HG02763 (cell line): ENCODE results near the gene SLC37A3.
A peak's percentile ranks its signal among the peaks of the same experiment; 100 is the strongest.

Experiments used
- ATAC-seq: cut with Tn5 transposase; IDR thresholded peaks from one replicate; pipeline ENCODE4 v1.9.1; 2021; ENCODE audit warnings: mild to moderate bottlenecking, moderate library complexity; ENCODE audit not compliant: unreplicated experiment

The SLC37A3 gene

GRCh38 chr7:140402178-140402835, 4.0 kb upstream of the SLC37A3 start:
- no peak for ATAC-seq

DNA sequence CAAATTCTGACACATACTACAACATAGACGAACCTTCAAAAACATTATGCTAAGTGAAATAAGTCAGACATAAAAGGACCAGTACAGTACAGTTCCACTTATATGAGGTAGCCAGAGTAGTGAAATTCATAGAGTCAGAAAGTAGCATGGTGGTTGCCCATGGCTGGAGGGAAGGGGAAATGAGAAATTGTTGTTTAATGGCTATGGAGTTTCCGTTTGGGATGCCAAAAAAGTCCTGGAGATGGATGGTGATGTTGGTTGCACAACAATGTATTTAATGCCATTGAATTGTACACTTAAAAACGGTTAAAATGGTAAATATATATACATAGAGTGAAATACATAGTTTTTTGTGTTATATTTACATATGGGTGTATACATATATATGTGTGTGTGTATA, 2.1 kb upstream of the SLC37A3 start:
- ATAC-seq: no peak

GRCh38 chr7:140398821-140399220, 491 bp upstream of the SLC37A3 start:
- no peak for ATAC-seq

- no peak for ATAC-seq
These were observed 4.5 kb downstream of the SLC37A3 start for GRCh38 chr7:140393756-140394306.

DNA sequence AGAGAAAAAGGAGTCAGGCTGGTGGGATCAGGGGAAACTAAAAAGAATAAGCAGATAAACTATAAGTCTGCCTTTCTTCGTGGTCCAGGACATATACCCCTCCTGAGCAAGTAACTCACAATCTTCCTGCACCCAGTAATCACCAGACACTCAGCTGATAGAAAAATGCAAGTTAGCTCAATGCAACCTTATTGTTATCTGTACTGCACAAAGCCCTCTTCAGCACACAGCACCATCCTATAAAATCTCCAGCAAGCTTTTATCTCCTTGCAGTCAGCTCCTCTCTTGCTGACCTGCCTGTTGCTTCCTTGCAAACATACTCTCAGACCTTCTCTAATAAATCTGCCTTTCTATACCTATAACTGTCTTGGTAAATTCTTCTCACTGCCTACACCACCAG, 6.7 kb downstream of the SLC37A3 start:
- ATAC-seq: no peak

DNA sequence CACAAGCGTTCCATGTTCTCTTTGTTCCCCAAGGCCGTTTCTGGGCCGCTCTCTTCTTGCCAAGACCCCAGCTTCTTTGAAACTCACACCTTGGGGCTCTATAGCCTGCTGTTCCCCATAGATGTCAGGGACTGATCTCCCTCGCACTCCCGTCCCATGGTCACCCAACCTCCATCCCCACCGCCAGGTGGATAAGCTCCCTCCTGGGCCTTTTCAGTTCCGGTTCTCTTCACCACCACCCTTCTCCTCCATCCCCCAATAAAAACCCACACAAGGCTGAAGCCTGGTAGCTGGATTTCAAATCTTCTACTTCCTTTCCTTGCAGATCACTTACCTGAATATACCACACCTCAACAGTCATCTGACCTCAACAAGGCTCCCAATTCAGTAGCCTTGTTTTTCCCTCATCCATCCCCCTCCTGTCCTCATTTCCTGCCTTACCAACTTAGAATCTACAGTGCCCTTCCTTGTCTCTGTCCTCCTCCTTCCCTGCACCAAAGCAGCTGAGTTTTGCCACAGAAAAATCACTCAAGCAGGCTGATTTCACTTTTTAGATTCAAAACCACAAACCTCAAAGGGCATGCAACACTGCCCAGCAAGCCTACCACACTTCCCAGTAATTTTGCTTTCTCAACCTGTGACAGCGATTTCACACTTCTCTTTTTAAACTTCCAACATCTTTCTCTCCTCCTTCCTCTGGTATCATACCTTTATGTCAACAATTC, 7.7 kb downstream of the SLC37A3 start:
- peak; percentile 60 for ATAC-seq

DNA sequence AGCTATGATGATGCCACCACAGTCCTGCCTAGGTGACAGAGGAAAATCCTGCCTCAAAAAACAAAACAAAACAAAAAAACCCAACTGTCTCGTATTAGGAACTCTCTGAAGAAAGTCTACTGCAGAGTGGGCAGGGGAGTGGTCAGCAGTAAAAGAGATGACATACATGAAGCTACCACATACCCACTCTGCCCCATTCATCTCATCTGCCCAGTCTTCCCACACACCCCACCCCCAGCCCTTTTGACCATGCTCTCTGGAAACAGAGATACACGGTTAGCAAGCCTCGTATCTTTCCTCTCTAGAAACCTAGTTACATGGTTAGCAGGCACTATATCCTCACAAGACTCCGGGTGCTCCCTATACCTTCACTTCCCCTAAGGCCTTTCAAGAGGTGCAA, 8.3 kb downstream of the SLC37A3 start:
- ATAC-seq: peak; percentile 7

DNA sequence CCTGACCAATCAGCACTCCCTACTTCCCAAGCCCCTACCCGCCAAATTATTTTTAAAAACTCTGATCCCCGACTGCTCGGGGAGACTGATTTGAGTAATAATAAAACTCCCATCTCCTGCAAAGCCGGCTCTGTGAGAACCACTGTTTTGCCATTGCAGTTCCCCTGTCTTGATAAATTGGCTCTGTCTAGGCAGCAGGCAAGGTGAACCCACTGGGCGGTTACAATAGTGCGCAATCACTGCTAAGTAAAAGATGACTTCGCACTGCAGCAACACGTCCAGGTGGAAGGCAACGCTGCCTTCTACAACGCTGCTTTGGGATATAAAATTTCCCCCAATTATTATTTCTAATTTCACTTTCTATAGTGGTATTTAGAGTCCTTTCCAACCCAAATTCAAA, 8.9 kb downstream of the SLC37A3 start:
- no peak for ATAC-seq

DNA sequence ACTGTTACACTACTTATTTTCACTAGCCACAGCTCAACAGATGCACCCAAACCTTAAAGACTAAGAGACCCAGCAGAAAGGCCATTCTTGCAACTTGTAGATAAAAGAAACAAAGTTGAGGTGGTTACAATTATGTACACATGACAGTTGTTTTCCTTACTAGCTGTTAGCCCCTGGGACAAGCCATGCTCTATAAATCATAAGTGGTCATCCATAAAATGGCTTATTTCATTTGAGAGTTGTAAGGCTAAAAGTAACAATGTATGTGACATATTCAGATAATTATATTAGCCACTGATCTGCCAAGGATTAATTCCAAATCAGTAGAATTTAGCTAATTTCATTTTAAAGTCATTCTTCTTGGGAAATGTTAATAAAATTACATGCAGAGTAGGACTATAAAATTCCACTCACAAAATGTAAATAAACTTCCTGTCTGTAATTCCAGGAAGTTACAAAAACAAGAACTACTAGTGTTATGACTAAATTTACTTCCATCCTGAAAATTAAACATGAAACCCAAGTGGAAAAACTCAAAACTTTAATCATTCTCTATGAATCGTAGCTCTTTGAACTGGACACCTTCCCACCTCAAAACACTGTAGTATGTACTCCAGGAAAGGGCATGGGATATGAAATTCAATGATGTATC, 13.3 kb downstream of the SLC37A3 start:
- ATAC-seq: no peak

DNA sequence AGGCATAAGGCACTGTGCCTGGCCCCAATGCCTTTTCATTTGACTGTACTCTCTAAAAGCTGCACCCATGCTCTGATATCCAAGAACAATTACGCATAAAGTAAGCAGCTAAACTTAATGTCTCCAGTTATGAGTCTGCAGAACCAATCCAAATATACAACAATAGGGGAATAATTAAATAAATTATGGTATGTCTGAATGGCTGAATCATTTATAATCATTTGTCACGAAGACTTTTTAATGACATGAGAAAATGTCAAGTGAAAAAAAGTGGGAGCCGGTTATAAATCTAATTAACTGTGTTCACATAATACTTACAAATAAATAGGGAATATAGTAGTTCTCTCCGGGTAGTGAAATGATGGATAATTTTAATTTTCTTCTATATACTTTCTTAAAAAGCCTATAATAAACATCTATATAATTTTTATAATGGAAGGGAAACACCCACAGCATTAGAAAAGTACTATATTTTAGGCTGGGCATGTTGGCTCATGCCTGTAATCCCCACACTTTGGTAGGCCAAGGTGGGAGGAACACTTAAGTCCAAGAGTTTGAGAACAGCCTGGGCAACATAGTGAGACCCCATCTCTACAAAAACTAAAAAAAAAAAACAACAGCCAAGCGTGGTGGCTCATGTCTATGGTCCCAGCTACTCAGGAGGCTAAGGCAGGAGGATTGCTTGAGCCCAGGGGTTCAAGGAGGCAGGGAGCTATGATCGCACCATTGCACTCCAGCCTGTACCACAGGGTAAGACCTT, 14.2 kb downstream of the SLC37A3 start:
- ATAC-seq: no peak

DNA sequence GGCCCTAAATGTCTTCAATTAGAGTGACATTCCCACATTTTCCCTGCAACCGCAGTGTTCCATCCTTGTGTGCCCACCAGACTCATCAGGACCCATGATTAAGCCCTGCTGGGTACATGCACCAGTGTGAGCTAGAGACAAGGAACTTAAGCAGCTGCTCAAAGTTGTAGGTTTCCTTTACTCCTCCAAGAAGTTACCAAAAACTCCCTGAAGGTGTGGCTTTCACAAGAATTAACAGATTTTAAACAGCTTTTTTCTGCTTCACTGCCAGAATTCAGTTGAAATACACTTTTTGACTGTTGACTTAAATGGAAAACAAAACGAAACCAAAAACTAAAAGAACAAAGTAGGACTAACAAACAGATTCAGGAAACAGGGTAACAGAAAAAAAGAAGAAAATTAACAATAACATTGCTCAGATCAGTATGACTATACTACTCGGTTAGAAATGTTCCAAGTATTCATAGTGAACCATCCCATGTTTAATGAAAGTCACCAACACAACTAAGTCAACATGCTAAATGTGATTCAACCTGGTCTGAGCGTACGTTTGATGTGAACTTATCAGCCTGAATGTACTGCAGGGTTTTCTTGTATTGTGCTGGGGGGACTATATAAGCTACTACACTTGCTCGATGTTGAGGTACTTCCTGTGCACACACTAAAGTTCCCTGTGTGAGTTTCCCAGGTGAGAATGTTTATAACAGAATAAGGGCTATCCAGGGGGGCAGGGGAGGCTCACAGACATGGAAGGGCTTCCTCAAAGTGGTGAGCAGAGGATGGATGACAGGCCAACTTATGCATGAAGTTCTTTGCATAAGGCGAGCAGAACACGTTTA, 22.2 kb downstream of the SLC37A3 start:
- ATAC-seq: no peak

GRCh38 chr7:140375323-140375722, 23.0 kb downstream of the SLC37A3 start:
- no peak for ATAC-seq

GRCh38 chr7:140369294-140369693, 29.0 kb downstream of the SLC37A3 start:
- no peak for ATAC-seq

DNA sequence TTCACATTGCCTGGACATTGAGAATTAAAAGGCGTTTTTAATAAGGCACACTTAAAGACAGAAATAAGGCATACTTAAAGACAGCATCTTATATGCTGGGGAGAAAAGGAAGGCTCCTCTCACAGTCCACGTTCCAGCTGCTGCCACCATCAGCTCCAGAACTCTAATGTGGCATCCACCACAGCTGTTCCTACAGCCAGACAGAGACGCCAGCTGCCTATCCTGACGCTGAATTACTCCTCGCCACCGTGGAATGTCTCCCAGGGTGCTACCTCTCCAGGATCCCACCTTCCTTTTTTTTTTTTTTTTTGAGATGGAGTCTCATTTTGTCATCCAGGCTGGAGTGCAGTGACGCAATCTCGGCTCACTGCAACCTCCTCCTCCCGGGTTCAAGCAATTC, 30.8 kb downstream of the SLC37A3 start:
- ATAC-seq: no peak

GRCh38 chr7:140364819-140365218, 33.5 kb downstream of the SLC37A3 start:
- no peak for ATAC-seq

- no peak for ATAC-seq
These were observed 37.6 kb downstream of the SLC37A3 start for GRCh38 chr7:140360697-140361229.

- ATAC-seq: no peak
These were observed 39.8 kb downstream of the SLC37A3 start for GRCh38 chr7:140358412-140359051.

DNA sequence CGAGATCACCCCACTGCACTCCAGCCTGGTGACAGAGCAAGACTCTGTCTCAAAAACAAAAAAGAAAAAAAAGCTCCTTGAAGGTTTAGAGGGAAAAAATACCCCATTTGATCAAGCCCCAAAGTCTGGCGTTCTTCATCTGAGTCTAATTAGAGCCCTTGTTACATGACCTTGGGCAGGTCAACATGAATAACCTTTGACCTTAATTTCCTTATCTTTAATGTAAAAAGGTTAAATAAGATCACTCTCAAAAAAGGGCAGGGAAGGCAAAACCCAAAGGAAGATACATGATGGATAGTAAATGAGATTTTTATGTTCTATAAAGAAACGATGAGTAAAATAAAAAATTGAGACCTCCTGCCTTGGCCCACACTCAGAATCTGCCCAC, 40.3 kb downstream of the SLC37A3 start:
- no peak for ATAC-seq

- ATAC-seq: no peak
These were observed 48.3 kb downstream of the SLC37A3 start for GRCh38 chr7:140350056-140350455.
